NCI-H526 treated with DMSO at 0.1 percent for 48 hours (cell line): ENCODE data around the gene ERICH6B.

Experiments used
- DNase-seq: peaks from one replicate; lab custom pipeline; 2025; lab: John Stamatoyannopoulos, UW

The ERICH6B gene

DNA sequence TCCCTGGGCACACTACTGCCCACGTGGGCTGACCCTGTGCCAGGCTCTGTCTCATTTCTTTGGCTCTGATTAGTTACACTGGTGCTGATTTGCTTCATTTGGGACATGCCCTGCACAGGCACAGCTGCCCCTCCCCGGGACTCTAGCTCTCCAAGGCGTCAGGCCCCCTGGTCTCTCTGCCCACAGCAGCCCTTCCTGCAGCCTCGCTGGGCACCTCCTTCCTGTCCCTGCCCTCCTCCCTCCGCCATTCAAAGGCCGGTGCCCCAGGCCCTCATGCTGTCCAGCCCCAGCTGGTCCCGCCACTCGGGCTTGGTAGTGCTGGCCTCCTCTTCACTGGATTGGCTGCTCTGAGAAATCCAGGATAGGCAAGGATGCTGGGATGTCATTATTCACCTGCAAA lies 73.1 kb downstream of the ERICH6B start:
- no peak for DNase-seq

DNA sequence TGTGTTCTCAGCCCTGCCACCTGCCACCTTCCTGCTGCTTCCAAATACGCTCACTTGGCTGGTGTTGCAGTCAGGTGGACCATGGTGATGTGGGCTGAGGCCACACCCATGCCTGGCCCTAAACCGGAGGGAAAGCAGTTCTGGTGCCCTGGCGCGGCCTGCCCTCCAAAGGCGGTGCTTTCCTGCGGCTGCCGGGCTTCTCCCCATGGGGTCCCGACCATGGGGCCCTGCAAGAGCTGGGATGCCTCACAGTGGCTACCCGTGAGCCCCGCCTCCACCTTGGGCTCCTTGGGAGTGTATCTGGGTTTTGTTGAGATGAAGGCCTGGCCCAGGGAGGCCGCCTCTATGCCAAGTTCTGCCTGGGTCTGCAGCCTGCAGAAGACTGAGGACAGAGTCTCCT lies 73.7 kb downstream of the ERICH6B start:
- DNase-seq = no peak

DNA sequence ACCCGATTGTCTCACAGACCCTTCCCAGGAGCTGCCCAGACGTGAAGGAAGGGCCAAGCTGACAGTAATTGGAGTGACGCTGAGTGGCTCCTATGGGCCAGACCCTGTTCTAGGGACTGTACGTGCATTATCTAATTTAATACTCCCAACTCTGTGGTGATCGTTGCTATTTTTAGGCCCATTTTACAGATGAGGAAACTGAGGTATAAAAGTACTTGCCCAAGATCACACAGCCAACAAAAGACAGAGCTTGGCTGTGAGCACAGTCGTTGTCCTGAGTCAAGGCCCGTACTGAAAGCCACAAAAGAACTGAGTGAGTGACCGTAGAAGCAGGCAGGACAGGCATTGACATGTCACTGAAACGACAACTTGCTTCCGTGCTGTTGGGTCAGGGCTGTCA lies 74.7 kb downstream of the ERICH6B start:
- DNase-seq = no peak

DNA sequence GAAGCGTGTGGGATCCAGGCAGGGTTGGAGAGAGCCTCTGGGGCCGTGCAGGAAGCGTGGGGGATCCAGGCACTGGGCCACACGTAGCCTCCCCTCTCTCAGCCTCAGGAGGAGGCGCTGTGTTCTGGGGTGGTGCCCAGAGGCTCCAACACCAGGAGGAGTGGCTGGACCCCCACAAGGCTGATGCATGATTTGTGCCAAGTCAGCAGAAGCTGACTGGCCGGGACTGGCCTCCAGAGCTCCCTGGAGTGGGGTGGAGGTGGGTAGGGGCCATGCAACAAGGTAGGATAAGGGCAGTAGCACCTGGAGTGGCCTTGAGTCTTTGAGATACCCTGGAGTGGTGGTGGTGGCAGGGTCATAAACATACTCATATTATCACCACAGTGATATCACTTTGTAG lies 75.3 kb downstream of the ERICH6B start:
- no peak for DNase-seq

DNA sequence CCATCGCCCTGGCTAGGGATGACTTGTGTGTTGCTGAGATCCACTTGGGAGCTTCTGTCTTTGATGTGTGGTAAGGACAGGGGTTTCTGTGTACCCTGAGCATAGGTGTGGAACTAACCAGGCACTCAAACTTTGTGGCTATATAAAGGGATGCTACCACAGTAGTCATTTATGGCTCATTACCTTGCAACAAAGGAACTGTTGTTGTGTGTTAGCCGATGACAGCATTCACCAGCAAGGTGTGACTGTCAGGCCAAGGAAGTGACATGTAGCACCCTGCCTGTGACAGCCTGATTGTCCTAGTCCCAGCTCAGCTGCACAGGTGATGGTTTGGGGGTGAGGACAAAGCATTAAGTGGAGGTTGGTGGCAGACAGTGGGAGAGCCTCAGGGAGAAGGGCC lies 77.2 kb downstream of the ERICH6B start:
- peak; percentile 73 for DNase-seq

DNA sequence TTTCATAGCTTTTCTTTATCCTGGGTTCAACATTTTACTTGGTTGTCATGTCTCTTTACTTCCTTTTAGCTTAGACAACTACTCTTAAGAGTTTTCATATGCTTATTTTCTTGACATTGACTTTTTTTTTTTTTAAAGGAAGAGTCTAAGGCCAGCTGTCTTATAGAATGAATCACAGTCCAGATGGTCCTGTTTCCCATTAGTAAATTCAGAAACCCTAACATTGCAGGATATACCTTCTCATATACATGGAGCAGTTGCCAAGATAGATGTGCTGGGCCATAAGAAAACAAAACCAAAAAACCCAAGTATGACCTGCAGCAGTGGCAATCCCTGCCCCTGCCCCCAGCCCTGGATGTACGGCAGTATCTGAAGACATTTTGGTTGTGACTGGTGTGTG lies 78.0 kb downstream of the ERICH6B start:
- DNase-seq = no peak

DNA sequence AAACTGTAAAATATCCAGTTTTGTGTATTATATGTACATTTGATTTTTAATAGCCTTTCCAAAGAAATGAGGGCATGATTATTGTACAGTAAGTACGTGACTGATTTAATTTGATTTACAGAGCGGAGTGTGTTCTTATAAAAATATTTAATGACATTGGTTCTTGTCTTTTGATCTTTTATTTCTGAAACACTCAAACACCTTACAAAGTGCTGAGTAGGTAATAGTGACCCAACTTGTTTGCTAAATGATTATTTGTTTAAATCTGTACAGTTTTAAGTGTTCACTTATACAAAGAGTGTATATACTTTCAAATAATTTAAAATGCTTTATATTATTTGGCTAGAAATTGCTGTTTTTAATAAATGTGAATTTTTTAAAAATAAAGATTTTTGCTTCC lies 79.3 kb downstream of the ERICH6B start:
- no peak for DNase-seq

DNA sequence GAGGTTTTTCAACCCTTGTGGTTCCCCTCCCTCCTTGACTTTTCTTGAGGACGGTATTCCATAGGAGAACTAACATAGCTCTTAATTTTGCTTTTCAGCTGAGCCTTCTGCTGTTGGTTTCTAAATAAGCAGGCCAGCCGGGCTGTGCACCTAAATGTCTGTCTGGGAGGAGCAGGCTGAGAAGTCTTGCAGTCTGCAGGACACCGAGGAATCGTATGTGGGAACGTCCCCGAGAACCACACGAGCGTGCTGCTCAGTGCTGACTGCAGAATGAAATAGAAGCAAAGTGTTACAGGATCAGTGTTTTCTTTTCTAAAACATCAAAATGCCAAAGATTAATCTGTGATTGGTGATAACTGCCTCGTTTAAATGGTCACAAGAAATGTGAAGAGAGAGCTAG lies 80.9 kb downstream of the ERICH6B start:
- no peak for DNase-seq

DNA sequence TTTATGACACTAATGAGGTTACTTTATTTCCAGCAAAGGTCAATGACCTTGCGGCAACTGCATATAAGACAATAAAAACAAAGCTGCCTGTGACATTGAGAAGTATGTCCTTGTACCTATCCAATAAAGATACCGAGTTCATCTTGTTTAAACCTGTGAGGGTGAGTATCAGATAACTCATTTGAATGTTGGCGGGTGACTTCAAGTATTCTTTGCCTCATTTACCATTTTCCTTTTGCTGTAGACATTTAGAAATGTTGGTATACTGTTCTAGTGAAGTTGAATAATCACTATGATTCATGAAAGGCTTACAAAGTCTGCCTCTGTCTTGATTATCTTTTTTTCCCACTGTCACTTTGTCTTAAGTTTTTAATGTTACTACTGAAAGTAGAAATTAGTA lies 85.8 kb downstream of the ERICH6B start:
- DNase-seq = no peak

GRCh38 chr13:45527699-45528462 lies 87.7 kb downstream of the ERICH6B start:
- no peak for DNase-seq

GRCh38 chr13:45522571-45522970 lies 93.0 kb downstream of the ERICH6B start:
- DNase-seq = no peak

GRCh38 chr13:45521297-45521696 lies 94.2 kb downstream of the ERICH6B start:
- no peak for DNase-seq

DNA sequence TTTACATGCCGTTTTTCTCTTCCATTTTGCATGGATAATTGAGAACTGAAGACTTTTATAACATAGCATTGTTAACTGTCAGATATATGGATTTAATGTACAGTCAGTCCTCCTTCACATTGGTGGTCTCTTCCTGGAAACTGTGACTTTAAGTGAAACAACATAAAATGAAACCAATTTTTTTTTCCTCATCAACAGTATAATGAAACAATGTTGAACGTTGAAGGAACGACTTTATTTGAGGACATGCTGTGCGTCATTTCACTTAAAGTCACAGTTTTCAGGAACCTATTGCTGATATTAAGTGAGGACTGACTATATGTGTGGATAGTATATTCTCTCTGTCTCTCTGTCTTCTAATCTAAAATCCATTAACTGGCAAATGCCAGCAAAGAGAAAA lies 96.0 kb downstream of the ERICH6B start:
- DNase-seq = no peak

DNA sequence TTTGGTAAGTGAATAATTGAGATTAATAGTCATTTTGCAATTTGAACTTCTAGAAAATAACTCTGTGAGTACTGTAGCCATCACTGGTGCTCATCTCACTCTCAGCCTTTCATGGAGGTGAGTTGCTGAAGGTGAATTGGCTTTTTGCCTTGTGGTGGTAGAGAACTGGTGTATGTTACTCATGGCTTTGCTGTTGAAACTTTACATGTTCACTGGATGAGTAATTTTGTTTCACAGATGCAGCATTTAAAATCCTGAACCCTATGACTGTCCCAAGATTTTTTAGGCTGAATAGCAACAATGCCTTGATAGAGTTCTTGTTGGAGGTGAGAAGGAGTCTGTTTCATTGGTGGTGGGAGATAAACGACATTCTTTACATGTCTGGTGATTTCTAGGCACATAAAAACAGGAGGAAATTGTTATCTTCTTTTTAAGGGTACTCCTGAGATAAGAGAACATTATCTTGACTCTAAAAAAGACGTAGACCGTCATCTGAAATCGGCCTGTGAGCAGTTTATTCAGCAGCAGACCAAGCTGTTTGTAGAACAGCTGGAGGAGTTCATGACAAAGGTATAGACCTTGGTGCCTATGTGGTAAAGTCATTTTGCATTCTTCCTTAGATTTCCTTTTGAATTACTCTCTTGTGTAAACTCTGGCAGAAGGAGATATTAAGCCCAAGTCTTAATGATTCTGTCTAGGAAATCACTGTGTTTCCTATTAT lies 96.9 kb downstream of the ERICH6B start:
- DNase-seq = no peak

GRCh38 chr13:45516757-45517156 lies 98.8 kb downstream of the ERICH6B start:
- DNase-seq = no peak

DNA sequence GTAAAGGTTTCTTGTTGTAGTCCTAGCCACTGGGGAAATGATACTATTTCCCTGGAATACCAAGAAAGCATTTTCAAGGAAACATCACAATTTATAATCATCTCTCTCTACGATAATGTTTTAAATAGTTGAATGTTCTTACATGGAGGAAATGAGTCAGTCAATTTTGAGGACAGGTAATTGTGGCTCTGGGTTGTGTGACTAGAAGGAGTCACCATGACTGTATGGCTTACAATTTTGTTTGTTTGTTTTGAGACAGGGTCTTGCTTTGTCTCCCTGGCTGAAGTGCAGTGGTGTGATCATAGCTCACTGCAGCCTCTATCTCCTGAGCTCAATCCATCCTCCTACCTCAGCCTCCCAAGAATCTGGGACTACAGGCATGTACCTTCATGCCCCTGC lies 103.4 kb downstream of the ERICH6B start:
- DNase-seq = no peak

- DNase-seq = peak; percentile 62
These were observed 104.0 kb downstream of the ERICH6B start for GRCh38 chr13:45511310-45512097.

DNA sequence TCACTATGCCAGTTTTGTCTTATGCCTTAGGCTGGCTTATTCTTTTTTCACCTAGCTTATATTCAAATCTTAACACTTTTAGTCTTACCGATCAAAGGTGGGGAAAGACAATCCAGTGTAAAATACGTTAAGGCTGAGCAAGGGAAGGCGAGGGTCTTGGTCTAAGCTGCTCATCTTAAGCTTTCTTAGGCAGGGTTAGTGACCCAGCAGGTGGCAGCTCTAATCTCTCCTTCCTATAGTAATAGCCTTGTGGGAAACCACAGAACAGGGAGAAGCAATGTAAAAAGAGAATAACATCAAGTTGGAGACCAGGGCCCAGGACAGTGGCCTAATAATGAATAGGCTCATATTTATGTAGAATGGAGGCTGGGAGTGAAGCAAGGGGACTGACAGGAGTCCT lies 104.9 kb downstream of the ERICH6B start:
- DNase-seq = no peak

DNA sequence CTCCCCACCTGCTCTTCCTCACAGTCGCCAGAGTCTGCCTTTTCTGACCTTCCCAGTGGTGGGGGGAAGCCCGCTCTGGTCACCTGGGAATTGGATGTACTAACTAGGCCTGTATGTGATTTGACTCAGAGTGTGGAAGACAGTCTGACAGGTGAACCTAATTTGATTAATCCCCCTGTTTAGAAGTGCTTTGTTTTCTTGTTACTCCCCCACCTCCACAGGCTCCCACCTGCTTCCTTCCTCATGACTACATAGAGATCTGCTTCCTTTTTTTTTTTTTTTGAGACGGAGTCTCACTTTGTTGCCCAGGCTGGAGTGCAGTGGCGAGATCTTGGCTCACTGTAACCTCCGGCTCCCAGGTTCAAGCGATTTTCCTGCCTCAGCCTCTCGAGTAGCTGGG lies 106.8 kb downstream of the ERICH6B start:
- peak; percentile 24 for DNase-seq

DNA sequence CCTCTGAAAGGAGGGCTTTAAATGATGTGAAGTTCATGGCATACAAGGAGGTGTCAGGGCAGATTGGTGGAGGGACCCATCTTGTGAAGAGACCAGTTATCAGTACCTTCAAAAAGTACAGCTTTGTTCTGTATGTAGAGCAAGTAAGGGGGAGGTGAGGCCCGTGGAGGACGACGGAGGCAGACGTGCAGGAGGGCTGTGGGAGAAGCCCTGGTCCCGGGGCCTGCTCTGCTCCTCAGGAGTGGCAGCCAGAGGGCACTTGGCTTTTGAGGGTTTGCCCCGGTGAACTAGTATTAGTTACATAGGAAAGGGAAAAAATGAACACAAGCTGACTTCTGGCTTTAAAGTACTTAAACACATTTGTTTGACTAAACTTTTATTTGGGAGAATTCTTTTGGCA lies 108.7 kb downstream of the ERICH6B start:
- DNase-seq = no peak

DNA sequence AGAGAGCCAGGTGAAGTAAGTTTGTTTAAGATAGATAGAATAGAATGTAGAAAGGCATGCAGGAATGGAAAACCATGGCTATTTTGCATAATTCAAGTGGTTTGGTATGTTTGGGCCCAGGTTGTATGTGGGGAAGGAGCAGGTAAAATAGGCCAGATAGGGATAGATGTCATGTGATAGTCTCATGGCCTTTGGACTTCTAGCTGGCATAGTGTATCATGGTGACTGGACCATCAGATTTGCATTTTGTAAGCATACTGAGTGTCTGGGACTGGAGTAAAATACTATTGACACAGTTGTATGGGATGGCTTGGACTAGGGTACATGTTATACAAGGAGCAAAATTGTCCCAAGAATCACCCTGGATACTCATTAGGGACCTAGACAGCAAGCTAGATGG lies 111.9 kb downstream of the ERICH6B start:
- peak; percentile 6 for DNase-seq

DNA sequence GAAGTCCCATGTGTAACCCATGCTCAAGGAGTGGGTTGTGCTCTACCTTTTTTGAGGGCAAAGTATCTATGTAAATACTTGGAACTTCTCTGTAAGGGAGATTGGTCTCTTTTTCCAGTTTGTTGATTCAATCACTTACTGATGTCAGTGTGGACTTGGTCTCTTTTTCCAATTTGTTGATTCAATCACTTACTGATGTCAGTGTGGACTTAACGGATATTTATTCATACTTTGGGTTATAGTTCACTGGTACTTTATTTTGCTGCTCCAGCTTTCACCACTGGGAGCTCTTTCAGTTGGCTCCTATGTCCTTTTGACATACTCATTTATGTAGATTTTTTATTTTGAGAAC lies 114.4 kb downstream of the ERICH6B start:
- DNase-seq = no peak
